A204.1 (cell line): ENCODE measurements around the gene ACAD8.
"Not testable (repeated sequence)": the region's sequence is repeated elsewhere in the genome, so short reads cannot be mapped to it uniquely, and the experiment has no call there.

Experiments used
- FAIRE-seq: peaks from 2 replicates; lab custom pipeline; 2012; peaks lifted over from hg19 to GRCh38; lab: Jason Lieb, UNC

Gene ACAD8

DNA sequence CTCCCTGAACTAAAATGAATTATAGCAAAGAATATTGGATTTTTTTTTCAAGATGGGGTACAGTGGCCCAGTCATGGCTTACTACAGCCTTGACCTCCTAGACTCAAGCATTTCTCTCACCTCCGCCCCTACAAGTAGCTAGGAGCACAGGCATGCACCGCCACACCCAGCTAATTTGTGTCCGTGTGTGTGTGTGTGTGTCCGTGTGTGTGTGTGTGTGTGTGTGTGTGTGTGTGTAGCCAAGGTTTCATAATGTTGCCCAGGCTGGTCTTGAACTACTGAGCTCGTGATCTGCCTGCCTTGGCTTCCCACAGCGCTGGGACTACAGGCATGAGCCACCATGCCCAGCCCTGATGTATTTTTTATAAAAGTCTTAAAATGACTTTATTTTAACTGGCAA, 12.8 kb upstream of the ACAD8 start:
- no peak for FAIRE-seq

DNA sequence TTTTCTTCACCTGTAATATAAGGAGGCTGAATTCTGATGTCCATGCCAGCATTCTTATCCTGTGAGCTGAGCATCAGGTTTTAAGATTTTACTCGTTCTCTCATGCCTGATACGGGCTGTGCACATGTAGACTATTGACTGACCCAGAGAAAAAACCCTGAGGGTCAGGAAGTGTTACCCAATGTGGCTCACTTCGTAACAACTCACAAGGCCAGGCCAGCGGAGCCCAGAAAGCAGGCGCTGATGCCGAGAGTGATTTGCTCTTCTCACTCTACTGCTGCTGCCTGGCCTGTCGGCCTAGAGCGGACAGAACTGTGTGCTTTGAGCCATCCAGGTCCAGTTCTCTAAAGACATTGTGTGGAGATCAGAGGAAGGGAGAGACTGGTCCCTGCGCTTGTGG, 11.0 kb upstream of the ACAD8 start:
- FAIRE-seq: no peak

DNA sequence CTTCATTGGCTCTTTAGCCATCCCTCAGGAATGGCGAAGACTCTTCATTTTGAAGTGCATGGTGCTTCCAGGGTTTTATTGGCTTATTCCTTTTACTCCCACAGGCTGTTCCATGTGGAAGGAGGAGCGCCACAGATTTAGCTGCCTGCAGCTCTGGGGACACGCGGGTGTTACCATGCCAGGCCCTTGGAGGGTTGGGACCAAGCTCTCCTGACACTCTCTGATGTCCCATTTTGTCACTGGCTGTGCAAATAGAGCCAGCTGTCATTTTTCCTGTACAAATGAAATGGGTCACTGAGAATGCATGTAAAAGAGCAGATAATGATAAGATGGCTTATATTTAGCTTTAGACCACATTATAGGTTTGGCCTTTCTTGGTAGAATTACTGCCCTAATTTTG, 9.5 kb upstream of the ACAD8 start:
- no peak for FAIRE-seq

DNA sequence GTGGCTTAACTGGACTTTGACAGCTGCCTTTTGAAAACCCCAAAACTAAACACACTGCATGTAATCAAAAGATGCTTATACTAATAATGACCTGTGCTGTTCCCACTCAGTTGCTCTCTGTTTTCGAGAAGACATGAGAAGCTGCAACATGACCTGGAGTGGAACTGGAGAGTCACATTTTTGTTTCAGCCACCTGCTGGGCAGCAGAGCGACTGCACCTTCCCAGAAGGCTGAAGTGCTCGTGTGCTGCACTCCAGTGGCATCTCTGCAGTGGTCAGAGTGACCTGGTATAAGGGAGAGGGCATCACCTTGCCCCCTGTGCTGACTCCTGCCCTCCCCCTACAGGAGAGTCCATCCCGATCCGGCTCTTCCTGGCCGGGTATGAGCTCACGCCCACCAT, 8.8 kb upstream of the ACAD8 start:
- FAIRE-seq: no peak

DNA sequence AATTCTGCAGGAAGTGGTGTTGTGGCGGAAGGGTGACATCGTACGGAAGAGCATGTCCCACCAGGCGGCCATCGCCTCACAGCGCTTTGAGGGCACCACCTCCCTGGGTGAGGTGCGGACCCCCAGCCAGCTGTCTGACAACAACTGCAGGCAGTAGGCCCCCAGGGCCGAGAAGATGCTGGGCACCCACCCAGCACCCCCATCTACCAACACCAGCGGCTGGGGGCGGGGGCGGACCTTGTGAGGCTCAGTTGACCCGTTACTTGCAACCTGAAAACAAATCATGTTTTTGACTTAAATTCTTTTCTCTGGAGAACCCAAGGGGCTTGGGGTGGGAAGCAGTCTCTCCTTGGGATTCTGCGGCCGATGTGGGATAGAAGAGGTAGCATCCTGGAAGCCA, 7.9 kb upstream of the ACAD8 start:
- no peak for FAIRE-seq

DNA sequence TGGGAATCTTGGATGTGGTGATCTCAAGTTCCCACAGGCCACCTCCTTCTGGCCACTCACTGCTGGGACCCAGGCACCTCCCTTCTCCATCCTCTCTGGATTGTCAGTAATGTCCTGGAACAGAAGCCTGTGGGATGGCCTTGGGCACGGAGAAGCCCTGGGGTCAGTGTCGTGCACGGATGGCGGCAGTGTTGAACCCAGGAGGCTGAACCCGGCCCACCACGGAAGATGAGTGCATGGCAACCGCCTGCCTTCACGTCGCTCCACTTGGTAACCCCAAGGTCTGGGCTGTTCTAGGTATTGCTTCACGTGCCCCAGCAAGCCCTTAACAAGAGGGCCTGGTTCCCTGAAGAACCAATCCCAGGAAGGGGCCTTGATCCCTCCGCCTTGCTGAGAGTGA, 7.3 kb upstream of the ACAD8 start:
- no peak for FAIRE-seq

DNA sequence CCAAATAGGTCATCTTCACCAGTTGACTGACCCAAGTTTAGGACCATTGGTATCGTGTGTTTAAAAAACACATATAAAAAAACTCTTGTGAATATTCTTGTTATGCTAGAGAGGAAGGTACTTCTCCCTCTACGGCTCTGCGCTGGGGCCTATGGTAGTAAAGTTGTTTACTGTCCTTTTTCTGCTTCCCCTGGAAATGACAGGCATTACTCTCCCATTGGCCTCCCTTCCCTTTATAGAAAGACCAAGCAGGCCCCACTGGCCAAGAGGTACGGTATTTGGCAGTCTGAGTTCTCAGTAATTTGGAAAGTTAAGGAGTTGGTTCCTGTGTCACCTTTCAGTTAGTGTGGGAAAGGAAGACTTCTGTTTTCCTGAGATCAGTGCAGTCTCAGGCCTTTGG, 6.7 kb upstream of the ACAD8 start:
- FAIRE-seq: no peak

DNA sequence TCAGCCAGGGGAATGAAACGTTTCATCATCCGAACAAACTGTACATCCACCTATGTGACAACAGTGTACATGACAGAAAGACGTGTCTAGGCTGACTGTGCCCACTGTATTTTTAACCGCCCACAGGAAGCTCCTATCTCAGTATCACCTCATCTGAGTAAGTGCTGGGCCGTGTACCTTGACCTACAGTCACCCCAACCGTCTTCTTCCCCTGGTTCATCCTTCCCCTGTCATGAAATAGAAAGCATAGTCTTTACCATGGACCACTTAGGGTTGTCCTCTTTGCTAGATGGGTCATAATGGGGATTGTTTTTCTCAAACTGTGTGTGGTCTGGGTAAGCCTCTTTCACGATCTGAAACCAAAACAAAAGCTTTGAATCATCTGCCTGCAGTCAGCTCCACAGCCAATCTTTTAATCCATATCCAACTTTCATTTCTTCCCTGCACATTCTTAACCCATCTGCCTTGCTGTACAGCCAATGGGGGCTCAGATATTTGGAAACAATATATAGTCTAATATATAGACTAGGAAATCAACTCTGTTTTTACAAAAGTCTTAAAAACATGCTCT, 4.4 kb upstream of the ACAD8 start:
- FAIRE-seq: no peak

DNA sequence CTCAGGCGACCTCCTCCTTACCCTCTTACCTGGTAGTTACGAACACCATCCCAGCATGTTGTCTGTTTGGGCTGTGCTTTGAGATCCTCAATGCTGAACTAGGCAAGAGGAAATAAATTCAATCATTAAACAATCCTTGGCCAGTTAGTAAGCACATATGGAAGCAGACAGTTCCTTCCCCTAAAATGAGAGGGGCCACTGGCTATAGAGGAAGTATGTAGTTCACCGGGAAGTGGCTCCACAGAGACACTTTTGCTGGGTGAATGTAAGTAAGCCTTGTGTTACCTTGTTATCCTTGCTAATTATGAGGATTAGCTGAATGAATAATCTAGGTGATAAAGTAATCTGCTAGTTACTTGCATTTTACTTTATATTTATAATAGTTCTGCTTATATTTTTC, 3.1 kb upstream of the ACAD8 start:
- FAIRE-seq: no peak

DNA sequence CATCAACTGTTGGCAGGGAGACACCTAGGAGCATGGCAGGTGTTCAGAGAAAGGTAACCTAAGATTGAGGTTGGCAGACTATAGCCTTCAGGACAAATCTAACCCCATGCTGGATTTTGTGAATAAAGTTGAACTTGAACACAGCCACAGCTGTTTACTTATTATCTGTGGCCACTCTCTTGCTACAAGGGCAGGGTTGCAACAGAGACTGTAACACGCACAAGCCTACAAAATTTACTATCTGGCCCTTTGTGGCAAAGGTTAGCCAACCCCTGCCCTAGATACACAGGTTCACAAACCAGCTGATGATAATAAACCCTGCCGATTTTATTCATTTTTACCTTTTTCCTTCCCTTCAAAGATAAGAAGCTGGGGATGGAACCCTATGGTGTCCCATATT, 2.7 kb upstream of the ACAD8 start:
- no peak for FAIRE-seq

DNA sequence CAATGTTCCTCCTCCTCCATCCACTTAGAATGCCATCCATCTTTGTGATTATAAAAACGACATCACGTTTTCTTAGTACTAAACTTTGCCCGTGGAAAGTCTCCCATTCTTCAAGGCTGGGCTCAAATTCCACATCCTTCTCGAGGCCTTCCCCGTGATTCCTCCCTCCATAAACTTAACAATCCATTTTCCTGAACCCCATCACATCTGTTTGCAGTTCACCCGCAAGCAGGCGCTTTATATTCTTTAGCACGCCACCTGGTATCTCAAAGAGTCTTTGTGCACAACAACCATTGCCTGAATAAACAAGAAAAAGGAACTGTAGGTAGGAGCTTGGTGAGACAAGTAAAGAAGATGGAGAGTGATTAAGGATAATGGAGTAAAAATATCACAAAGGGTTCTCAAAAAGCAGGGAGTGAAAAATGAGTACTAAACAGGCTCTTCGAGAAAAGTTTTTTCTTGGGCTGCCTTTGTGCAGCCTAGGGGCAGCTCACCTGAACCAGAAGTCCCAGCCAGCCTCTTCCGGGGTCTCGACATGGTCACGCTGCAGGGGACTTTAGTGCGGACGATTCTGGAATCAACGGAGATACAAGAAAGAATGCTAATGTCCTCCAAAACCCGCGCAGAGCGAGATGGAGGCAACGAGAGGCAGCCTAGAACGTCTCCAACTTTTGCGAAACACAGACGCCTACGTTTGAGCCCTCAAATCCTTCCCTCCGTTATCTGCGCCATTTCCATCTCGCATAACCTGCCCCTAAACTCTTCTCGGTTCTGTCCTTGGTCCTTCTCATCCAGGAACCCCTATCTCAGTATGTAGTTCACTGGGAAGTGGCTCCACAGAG, 801 bp upstream of the ACAD8 start:
- FAIRE-seq: no peak

DNA sequence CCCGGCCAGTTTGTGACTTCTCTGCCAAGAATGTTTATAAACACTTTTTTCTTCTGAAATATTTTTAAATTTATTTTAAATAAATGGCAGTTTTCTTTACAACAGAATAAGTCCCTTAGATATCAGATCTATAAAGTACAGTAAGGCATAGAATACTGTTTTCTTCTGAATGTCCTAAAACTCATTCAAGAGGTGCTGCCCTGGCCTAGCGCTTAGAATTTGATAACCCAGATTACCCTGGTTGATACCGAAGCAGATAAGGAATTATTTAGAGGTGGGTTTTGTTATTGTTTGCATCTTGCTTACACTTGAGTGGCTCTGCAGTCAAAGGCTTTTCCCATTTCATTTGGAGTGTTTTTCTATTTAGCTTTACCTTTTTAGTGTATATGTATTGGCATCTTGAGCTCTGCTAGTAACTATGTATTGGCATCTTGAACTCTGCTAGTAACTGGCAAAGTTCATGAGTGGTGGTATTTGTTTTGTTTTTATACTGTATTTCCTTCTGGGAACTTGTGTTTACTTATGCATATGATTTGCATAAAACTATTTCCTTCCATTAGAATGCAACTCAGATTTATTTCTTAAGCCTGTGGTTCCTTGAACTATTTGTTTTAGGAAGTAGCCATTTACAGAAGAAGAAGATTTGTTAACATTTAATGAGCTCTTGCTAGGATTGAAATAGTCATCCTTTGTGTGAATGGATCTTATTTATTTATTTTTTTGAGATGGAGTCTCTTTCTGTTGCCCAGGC, 1.2 kb downstream of the ACAD8 start:
- no peak for FAIRE-seq

DNA sequence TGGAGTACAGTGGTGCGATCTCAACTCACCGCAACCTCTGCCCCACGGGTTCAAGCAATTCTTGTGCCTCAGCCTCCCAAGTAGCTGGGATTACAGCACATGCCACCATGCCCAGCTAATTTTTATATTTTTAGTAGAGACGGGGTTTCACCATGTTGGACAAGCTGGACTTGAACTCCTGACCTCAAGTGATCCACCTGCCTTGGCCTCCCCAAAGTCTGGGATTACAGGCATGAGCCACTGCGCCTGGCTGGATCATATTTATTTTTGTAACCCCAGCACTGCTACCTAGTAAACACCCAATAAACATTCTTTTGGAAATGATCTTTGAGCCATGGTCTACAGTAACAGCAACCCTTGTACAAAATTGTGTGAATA, 1.8 kb downstream of the ACAD8 start:
- not testable (repeated sequence) for FAIRE-seq

DNA sequence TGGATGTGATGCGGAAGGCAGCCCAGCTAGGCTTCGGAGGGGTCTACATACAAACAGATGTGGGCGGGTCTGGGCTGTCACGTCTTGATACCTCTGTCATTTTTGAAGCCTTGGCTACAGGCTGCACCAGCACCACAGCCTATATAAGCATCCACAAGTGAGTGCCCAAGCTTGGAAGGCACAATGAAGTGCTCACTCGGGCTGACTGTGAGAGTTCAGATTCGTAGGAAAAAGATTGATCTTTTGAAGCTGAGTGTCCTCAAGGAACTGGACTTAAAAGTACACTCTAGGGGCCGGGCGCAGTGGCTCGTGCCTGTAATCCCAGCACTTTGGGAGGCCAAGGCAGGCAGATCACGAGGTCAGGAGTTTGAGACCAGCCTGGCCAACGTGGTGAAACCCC, 3.7 kb downstream of the ACAD8 start:
- FAIRE-seq: no peak

DNA sequence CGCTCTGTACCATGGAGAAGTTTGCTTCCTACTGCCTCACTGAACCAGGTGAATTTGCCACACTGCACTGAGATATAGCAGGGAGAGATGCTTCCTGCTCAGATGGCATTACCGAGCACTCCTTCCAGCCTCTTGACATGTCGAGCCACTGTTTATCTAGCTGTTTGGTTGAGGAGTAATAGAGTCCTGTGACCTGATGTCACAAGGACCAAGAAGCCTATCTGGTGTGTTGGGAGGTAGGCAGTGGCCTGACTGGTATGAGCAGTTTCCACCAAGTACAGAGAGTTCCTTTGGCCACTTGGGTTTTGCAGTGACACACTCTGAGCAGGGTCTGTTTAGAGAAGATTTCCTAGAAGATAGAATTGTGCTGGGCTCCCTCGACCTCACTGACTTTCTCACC, 5.2 kb downstream of the ACAD8 start:
- no peak for FAIRE-seq

DNA sequence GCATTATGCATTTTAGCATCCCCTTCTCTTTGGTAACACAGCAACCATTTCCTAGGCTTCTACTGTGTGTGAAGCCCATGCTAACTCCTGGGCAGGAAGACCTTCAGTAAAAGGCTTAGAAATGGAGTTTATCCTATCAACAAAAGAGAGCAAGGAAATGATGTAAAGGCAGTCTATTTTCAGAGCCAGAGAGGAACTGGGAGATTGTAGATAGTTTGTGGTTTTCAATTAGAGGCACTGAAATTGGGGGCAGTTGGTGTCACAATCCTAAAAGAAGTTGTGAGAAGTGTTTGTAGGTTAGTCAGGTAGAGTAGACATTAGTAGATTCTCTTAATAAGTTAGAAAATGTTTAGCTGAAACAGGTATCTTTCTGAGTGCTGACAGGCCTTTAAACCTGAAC, 7.1 kb downstream of the ACAD8 start:
- FAIRE-seq: no peak

DNA sequence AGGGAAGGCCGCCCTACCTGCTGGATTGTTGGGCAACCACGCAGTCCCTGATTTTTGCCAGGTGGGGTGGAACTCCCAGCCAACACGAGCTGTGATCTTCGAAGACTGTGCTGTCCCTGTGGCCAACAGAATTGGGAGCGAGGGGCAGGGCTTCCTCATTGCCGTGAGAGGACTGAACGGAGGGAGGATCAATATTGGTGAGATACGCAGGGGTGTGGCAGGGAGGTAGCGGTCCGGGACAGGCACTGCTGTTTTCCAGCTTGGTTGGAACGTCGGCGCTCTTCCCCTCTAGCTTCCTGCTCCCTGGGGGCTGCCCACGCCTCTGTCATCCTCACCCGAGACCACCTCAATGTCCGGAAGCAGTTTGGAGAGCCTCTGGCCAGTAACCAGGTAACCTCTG, 7.6 kb downstream of the ACAD8 start:
- FAIRE-seq: no peak

DNA sequence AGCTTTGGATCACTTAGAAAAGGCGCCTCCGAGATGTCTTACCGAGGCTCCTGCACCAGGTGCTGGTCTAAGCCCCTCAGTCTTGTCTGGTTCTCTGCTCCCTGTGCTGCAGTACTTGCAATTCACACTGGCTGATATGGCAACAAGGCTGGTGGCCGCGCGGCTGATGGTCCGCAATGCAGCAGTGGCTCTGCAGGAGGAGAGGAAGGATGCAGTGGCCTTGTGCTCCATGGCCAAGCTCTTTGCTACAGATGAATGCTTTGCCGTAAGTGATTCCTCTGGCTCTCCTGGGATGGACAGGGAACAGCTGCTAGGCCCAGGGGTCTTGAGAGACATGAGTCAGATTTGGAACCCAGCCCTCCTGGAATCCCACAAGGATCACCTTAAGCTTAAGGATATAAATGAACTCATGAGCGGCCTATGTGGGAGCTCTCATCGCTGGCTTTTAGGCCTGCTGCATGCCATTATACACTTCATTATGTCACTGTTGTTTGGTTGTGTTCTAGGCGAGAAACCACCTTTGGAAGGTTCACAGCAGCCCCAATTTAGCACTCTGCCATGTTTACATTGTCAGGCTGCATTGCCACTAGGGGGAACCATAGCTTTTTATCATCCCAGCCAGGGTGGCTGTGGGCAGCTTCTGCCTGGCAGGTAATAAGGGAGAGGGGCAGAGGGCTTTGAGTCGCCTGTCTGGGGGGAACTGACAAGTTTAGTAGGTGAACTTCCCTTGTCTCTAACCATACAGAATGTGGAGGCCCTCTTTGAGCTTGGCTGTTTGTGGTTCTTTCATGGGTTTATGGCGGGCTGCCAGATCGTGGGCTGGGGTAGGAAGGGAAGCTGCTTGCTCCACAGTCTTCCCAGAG, 8.5 kb downstream of the ACAD8 start:
- FAIRE-seq: no peak

DNA sequence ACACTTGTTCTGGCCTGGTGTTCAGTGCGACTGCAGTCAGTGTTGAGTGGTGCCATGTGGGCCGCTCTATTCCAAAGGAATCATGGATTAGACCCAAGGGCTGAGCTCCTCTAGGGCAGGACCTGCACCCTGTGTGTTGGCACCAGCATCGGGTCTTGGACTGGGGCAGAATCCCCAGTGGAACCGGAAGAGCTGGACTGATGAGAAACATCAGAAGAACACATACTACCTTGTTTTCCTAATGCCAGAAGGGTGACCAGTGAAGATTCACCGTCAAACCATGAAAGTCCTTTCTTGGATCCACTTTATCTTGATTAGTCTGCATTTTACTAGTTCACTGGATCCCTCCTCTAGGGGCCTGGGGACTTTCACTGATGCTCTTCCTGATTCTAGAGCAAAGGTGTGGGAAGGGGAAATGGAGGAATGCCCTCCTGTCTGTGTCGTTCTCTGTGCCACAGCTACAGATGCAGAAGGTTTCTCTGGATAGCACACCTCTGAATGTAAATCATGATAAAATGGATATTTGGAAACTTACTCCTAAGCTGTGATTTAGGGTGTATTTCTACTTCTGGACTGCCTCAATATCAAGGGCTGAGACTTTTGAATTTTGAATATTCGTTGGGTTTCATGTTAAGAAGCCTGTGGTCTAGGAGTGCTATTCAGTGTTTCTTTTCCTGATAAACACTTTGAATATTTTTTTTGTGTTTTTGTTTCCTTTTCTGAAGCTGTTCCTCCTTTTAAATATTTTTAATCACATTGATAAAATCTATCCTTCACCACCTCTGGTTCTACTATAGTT, 11.8 kb downstream of the ACAD8 start:
- FAIRE-seq: no peak

DNA sequence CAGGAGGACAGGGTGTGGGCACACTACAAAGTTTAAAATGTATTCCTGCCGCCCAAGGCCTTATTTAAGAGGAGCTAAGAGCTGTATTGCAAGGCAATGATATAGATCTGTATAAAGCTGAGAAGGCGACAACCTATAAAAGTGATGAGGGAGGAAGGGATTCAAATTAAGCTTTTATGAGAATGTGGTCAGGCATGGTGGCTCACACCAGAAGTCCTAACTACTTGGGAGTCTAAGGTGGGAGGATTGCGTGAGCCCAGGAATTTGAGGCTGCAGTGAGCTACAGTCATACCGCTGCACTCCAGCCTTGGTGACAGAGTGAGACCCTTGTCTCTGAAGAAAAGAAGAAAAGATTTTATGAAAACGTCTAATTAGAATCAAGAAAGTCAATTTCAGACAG, 13.1 kb downstream of the ACAD8 start:
- FAIRE-seq: no peak

DNA sequence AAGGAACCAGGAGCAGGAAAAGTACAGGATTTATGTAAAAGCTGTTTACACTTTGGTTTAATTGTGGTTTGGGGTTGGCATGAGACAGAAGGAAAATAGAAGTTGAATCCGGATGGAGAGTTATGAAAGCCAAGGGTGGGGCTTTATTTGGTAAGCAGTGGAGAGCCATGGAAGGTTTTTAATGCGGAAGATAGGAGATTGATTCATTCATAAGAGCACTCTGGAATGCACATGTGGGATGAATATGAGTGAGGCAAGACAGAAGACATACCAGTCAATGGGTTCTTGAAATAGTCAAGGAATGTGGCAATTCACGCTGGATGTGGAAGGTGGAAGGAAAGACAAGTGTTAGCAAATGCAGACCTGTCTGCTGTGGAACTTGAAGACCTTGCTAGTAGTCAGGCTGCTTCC, 13.5 kb downstream of the ACAD8 start:
- no peak for FAIRE-seq

DNA sequence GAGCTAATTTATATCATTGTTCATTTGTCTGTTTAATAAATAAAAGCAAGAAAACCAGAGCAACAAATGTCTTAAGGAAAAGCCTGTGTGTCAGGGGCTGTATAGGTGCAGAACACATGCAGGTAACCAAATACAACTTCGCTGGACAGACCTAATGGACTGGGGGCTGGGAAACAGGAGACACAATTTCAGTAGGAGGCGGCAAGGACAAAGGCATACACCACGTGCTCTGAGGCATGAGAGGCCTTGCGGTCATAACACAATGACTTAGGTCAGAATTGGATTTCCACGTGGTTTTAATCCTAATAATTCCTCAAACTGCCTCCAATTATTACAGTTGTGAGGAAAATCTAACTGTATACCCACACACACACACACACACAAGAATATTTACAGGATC, 14.1 kb downstream of the ACAD8 start:
- FAIRE-seq: no peak
